OCI-LY7 (cell line): Measurements from ENCODE around the gene CAND1. TPM values are rescaled to one million over a fixed set of nuclear protein-coding genes. Genes with fewer than 3 reads are reported as not detected.

Source experiments
- BruUV-seq: library from RNA; stranded (reverse); fragments of 400-500 nt; replicated peaks from 2 replicates; lab custom pipeline; 2021; lab: Mats Ljungman, UMichigan
- CTCF ChIA-PET: fragments of 300-600 bp; sonication (Branson Sonifier 250); formaldehyde crosslinking; loops from one replicate; lab custom pipeline; 2022; ENCODE audit warnings: antibody characterized with exemption; ENCODE audit not compliant: unreplicated experiment; lab: Charles Lee
- POLR2A ChIA-PET: fragments of 300-600 bp; sonication (Branson Sonifier 250); formaldehyde crosslinking; loops from one replicate; lab custom pipeline; 2022; ENCODE audit warnings: antibody characterized with exemption; lab: Charles Lee
- DNase-seq: peaks from one replicate; pipeline ENCODE4 v3.0.0-alpha.2; 2015; ENCODE audit warnings: low spot score
- H2AFZ ChIP-seq: fragments of 200-600 bp; sonication (generic), shearing (Covaris generic); 2 replicates; pipeline ENCODE4 v1.6.1; 2014; ENCODE audit warnings: mild to moderate bottlenecking, antibody characterized with exemption, low read length, moderate library complexity
- H3K27ac ChIP-seq: fragments of 200-600 bp; sonication (generic); 2 replicates; pipeline ENCODE4 v1.5.1; 2014; ENCODE audit warnings: mixed run types, low read depth, mild to moderate bottlenecking, moderate library complexity, low read length, inconsistent platforms; ENCODE audit not compliant: poor library complexity, severe bottlenecking
- H3K36me3 ChIP-seq: fragments of 200-600 bp; sonication (generic); 2 replicates; pipeline ENCODE4 v1.6.1; 2014; ENCODE audit warnings: mild to moderate bottlenecking, antibody characterized with exemption, low read length, moderate library complexity, mixed read lengths; ENCODE audit not compliant: insufficient read depth
- H3K4me1 ChIP-seq: fragments of 200-600 bp; sonication (generic); 2 replicates; pipeline ENCODE4 v1.5.1; 2014; ENCODE audit warnings: mild to moderate bottlenecking, low read length; ENCODE audit not compliant: insufficient read depth, poor library complexity, severe bottlenecking
- H3K4me2 ChIP-seq: fragments of 200-600 bp; sonication (generic); 2 replicates; pipeline ENCODE4 v1.6.1; 2014; ENCODE audit warnings: mild to moderate bottlenecking, low read length
- H3K4me3 ChIP-seq: fragments of 200-600 bp; sonication (generic); 2 replicates; pipeline ENCODE4 v1.5.1; 2014; ENCODE audit warnings: mild to moderate bottlenecking, low read depth, low read length; ENCODE audit not compliant: poor library complexity, severe bottlenecking
- H3K79me2 ChIP-seq: fragments of 200-600 bp; sonication (generic); 2 replicates; pipeline ENCODE4 v1.6.1; 2016; ENCODE audit warnings: low read depth, mild to moderate bottlenecking, low read length, moderate library complexity, mixed read lengths; ENCODE audit not compliant: insufficient read depth
- H3K9me2 ChIP-seq: fragments of 200-600 bp; sonication (generic); 2 replicates; pipeline ENCODE4 v1.6.1; 2016; ENCODE audit warnings: mild to moderate bottlenecking, low read length, mixed read lengths; ENCODE audit not compliant: insufficient read depth
- H3K9me3 ChIP-seq: fragments of 200-600 bp; sonication (generic); 2 replicates; pipeline ENCODE4 v1.6.1; 2014; ENCODE audit warnings: mild to moderate bottlenecking, mixed run types, low read length, mixed read lengths
- H4K20me1 ChIP-seq: fragments of 200-600 bp; sonication (generic); 2 replicates; pipeline ENCODE4 v1.6.1; 2014; ENCODE audit warnings: mild to moderate bottlenecking, antibody characterized with exemption, low read length, moderate library complexity, mixed read lengths; ENCODE audit not compliant: insufficient read depth
- EZH2phosphoT487 ChIP-seq: fragments of 200-600 bp; sonication (generic); IDR thresholded peaks from 2 replicates; pipeline ENCODE4 v1.6.1; 2018; ENCODE audit warnings: low read depth, borderline replicate concordance, mild to moderate bottlenecking, mixed run types, antibody characterized with exemption, low read length, moderate library complexity, mixed read lengths
- intact Hi-C: fragments of 100-400 bp; cut with micrococcal nuclease; formaldehyde crosslinking; loops from one replicate; pipeline ENCODE4 v1.10.0; 2022; ENCODE audit not compliant: unreplicated experiment
- total RNA-seq, 2 experiments: library from RNA; depleted of rRNA in 1 of 2; stranded (reverse); fragments of >200 nt in 1 of 2; shearing (Covaris generic) in 1 of 2; gene quantifications; 2 replicates each; pipeline ENCODE4 v1.2.3, GENCODE V29; 2014 to 2022
- TF ChIP-seq, protein P1 (sequence below): fragments of 200-600 bp; sonication (generic); conservative IDR thresholded peaks from 2 replicates; pipeline ENCODE4 v1.5.1; 2014; ENCODE audit warnings: mild to moderate bottlenecking, antibody characterized with exemption, low read length, moderate library complexity, mixed read lengths

CAND1 gene
- total RNA-seq, 2 experiments from 2014 or later = 109 to 207 TPM

- TF ChIP-seq, protein P1, sequence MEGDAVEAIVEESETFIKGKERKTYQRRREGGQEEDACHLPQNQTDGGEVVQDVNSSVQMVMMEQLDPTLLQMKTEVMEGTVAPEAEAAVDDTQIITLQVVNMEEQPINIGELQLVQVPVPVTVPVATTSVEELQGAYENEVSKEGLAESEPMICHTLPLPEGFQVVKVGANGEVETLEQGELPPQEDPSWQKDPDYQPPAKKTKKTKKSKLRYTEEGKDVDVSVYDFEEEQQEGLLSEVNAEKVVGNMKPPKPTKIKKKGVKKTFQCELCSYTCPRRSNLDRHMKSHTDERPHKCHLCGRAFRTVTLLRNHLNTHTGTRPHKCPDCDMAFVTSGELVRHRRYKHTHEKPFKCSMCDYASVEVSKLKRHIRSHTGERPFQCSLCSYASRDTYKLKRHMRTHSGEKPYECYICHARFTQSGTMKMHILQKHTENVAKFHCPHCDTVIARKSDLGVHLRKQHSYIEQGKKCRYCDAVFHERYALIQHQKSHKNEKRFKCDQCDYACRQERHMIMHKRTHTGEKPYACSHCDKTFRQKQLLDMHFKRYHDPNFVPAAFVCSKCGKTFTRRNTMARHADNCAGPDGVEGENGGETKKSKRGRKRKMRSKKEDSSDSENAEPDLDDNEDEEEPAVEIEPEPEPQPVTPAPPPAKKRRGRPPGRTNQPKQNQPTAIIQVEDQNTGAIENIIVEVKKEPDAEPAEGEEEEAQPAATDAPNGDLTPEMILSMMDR = no peak
- TF ChIP-seq EZH2phosphoT487 = no peak
- DNase-seq = no peak
- H4K20me1 ChIP-seq = no peaks in the 10 kb centered on the region
- no peaks in the 10 kb centered on the region for H3K9me3 ChIP-seq
- ChIA-PET CTCF (interaction anchor here (0.8 to 1.0 kb wide), 4 partner anchors 584 to 610 kb away, joined by 3 read pairs; no protein-coding TSS in a partner anchor), POLR2A (interaction anchor here (0.6 to 1.1 kb wide), 11 partner anchors 22 to 1237 kb away, joined by 3 to 8 read pairs (median 3); no protein-coding TSS in a partner anchor)
- no peak overlapping the region for H3K4me2 ChIP-seq
- intact Hi-C loops = loop anchor here (5.0 to 10.0 kb wide), 4 partner anchors 86 to 961 kb away; partner anchors contain the start of gene IL26
- no peaks in the 10 kb centered on the region for H3K9me2 ChIP-seq
- H3K27ac ChIP-seq = no peak overlapping the region
- H3K4me3 ChIP-seq = no peak overlapping the region
- no peaks in the 10 kb centered on the region for H3K79me2 ChIP-seq
- H3K36me3 ChIP-seq = no peaks in the 10 kb centered on the region
- no peaks in the 10 kb centered on the region for H3K4me1 ChIP-seq
- H2AFZ ChIP-seq = no peak overlapping the region
- BruUV-seq = no TSS peak
Observed at GRCh38 chr12:67356380-67356774, 87.2 kb downstream of the CAND1 start.

DNA sequence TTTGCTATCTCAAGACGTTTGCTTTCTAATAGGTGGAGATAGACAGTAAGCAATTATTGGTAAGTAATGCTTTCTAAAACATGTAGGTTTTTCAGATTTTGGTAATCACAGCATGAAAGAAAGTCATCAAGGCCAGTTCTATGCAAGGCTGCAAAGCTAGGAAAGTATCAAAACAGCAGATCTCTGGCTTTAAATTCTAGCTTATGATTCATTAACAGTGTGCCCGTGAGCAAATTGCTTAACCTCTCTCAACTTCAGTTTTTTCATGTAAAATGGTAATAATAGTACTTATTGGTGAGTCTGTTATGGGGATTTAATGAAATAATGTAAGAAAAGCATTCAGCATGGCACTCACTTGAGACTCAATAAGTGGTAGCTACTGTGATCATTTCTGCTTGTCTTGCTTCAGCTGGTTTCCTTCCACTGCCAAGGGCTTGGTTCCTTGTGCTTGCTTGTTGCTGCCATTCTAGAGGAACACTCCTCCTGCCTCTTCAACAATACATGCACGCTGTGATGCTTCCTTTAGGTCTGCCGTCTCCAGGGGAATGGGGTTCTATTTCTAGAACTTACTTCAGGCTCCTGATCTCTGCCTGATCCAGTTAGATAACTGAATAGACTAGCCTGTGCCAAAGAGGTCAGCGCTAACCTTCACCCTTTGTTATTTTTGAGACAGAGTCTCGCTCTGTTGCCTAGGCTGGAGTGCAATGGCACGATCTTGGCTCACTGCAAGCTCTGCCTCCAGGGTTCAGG, 88.4 kb downstream of the CAND1 start:
- Histone ChIP-seq H3K9me3 (no peaks in the 10 kb centered on the region), H3K4me3 (no peak overlapping the region), H2AFZ (no peak overlapping the region), H3K4me2 (no peak overlapping the region), H3K9me2 (no peaks in the 10 kb centered on the region), H3K36me3 (no peaks in the 10 kb centered on the region), H3K27ac (no peak overlapping the region), H3K79me2 (no peaks in the 10 kb centered on the region), H3K4me1 (no peaks in the 10 kb centered on the region), H4K20me1 (no peaks in the 10 kb centered on the region)
- CTCF ChIA-PET = no interaction called here
- TF ChIP-seq, protein P1 = no peak
- no peak for TF ChIP-seq EZH2phosphoT487
- intact Hi-C loops = loop anchor here (5.0 to 10.0 kb wide), 4 partner anchors 85 to 960 kb away; partner anchors contain the start of gene IL26
- no TSS peak for BruUV-seq
- no peak for DNase-seq
- POLR2A ChIA-PET = interaction anchor here (0.7 kb wide), 1 partner anchor 82 kb away, joined by 3 read pairs; no protein-coding TSS in a partner anchor
